GM18499 (cell line): Measurements from ENCODE around the gene SMO.
"Not testable (repeated sequence)": the region's sequence is repeated elsewhere in the genome, so short reads cannot be mapped to it uniquely, and the experiment has no call there.

ENCODE experiments used
- ATAC-seq: cut with Tn5 transposase; IDR thresholded peaks from one replicate; pipeline ENCODE4 v1.9.1; 2021; ENCODE audit warnings: moderate number of reproducible peaks; ENCODE audit not compliant: insufficient read depth, unreplicated experiment

The SMO gene

GRCh38 chr7:129169171-129169671 lies 19.2 kb upstream of the SMO start:
- ATAC-seq: no peak

GRCh38 chr7:129169686-129170440 lies 18.6 kb upstream of the SMO start:
- no peak for ATAC-seq

GRCh38 chr7:129170441-129171021 lies 17.9 kb upstream of the SMO start:
- no peak for ATAC-seq

GRCh38 chr7:129173861-129174260 lies 14.6 kb upstream of the SMO start:
- ATAC-seq: not testable (repeated sequence)

GRCh38 chr7:129176916-129177710 lies 11.3 kb upstream of the SMO start:
- ATAC-seq: no peak

- ATAC-seq: no peak
These were observed 3.3 kb upstream of the SMO start for GRCh38 chr7:129184981-129185670.

GRCh38 chr7:129186749-129187260 lies 1.6 kb upstream of the SMO start:
- no peak for ATAC-seq

GRCh38 chr7:129187681-129188371 lies 607 bp upstream of the SMO start:
- no peak for ATAC-seq

GRCh38 chr7:129188892-129189660 lies 643 bp downstream of the SMO start:
- no peak for ATAC-seq

- no peak for ATAC-seq
These were observed 1.4 kb downstream of the SMO start for GRCh38 chr7:129189661-129190310.

GRCh38 chr7:129191272-129191671 lies 2.8 kb downstream of the SMO start:
- no peak for ATAC-seq

GRCh38 chr7:129193892-129194291 lies 5.5 kb downstream of the SMO start:
- ATAC-seq: no peak

- no peak for ATAC-seq
These were observed 9.3 kb downstream of the SMO start for GRCh38 chr7:129197771-129198170.

- no peak for ATAC-seq
These were observed 11.0 kb downstream of the SMO start for GRCh38 chr7:129199406-129199805.

- no peak for ATAC-seq
These were observed 13.8 kb downstream of the SMO start for GRCh38 chr7:129202058-129202777.

GRCh38 chr7:129203050-129203741 lies 14.8 kb downstream of the SMO start:
- no peak for ATAC-seq

GRCh38 chr7:129205126-129205818 lies 16.8 kb downstream of the SMO start:
- ATAC-seq: no peak
